ENCODE results near the gene CAPSL.
"Not testable (repeated sequence)": the region's sequence is repeated elsewhere in the genome, so short reads cannot be mapped to it uniquely, and the experiment has no call there.

CAPSL gene

DNA sequence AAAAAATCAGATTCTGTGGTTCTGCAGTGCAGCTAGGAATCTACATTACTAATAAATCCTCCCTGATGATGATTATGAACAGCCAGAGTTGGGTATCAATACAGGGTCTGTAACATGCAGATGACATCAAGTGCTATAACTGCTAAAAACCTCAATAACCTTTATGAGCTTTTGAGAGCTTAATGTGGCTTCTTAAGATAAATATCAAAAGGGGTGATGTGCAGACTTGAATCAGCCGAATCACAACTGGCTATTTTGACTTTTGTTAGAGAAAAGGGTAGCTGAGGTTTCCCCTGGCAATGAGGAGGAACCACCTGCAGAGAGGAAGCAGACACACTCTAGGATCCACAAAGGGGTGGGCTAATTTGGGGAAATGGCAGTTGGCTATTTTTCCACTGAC is 30.2 kb downstream of the CAPSL start:
- DNase-seq (ENCODE audit: extremely low read depth in 1 of 2, low read depth in 1 of 2): no peak

GRCh38 chr5:35904443-35905132 is 33.8 kb downstream of the CAPSL start:
- no peak for DNase-seq (ENCODE audit: extremely low read depth in 1 of 2, low read depth in 1 of 2)

DNA sequence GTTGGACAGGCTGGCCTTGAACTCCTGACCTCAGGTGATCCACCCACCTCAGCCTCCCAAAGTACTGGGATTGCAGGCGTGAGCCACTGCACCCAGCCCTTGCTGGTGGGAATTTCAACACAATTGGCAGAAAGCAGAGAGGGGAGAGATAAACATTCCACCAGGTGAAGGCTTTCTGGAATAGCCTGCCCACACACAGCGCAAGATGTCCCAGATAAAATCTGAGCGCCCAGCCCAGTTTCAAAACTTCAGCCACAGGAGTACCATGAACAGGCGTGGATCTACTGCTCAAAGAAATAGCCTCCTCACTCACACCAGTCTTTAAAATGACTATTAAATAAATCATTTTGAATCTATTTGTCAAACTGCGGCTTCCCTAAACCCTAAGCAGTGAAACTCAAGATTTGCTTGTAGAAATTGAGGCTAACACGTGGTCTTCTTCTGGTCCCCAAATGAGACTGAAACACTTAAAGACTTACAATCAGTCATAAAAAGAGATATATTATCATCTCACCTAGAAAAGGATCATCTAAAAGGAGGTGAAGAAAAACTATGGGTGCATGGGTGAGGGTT is 34.7 kb downstream of the CAPSL start:
- DNase-seq (ENCODE audit: extremely low read depth in 1 of 2, low read depth in 1 of 2): no peak

DNA sequence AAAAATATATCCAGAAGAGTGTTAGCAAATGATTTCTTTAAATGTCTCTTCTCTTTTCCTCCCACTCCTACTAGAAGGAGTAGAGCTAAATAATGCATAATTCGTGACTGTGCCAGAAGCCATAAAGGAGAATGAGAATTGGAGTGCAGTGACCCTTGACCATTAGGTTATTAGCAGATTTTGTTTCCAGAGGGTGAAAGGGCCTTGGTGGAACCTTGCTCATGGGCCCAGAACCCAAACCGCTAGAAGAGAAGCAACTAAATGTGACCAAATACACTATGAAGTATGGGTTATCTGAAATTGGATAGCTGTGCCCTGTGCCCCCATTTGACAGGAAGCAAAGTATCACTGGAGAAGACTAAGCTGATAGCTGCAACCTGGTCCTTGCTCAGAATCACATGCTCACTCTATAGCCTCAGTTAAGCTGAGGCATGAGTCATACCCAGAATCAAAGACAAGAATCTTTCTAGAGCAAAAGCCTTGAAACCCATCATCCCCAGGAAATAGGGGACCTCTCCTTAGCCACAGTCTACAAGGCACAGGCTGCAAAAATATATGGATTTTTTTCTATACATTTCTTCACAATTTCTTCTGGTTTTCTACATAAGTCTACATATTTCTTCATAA is 36.3 kb downstream of the CAPSL start:
- no peak for DNase-seq (ENCODE audit: extremely low read depth in 1 of 2, low read depth in 1 of 2)

GRCh38 chr5:35900972-35901695 is 37.3 kb downstream of the CAPSL start:
- DNase-seq (ENCODE audit: extremely low read depth in 1 of 2, low read depth in 1 of 2): no peak

DNA sequence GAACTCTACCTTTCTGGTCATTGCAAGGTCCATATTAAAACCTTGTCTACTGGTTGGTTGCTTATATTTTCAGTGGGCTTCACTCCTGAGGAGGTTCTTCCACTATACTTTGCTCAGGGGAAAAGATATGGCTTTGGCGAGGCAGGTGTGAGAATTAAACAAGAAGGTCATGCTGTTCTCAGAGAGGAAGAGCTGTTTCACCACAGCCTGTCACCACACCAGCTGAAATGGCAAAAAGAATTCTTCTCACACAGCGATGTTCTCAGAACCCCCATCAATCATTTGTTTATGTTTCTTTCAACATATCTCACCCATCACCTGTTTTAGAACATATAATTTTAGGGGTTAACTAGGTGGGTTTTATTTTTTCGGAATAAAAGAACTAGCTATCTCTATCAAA is 38.6 kb downstream of the CAPSL start:
- DNase-seq (ENCODE audit: extremely low read depth in 1 of 2, low read depth in 1 of 2): no peak

- no peak for DNase-seq (ENCODE audit: extremely low read depth in 1 of 2, low read depth in 1 of 2)
Measured at GRCh38 chr5:35898952-35899660, 39.3 kb downstream of the CAPSL start.

DNA sequence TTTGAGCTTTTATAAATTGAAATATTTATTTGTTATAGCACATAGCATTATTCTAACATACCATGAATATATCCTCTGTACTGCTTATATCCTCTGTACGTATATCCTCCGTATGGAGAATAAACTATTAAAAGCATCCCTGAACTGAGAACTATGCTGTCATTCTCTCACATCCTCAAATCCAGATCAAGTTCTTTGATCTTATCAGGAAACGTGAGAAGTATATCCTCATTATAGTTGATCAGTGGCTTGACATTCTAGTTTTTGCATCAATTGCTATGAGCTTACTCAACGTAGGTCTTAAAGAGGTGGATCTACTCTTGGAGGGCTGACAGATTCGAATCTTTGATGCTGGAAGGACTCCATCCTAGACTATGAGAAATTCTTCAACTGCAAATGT is 44.3 kb downstream of the CAPSL start:
- no peak for DNase-seq (ENCODE audit: extremely low read depth in 1 of 2, low read depth in 1 of 2)

GRCh38 chr5:35892799-35893198 is 45.6 kb downstream of the CAPSL start:
- DNase-seq (ENCODE audit: extremely low read depth in 1 of 2, low read depth in 1 of 2): not testable (repeated sequence)

DNA sequence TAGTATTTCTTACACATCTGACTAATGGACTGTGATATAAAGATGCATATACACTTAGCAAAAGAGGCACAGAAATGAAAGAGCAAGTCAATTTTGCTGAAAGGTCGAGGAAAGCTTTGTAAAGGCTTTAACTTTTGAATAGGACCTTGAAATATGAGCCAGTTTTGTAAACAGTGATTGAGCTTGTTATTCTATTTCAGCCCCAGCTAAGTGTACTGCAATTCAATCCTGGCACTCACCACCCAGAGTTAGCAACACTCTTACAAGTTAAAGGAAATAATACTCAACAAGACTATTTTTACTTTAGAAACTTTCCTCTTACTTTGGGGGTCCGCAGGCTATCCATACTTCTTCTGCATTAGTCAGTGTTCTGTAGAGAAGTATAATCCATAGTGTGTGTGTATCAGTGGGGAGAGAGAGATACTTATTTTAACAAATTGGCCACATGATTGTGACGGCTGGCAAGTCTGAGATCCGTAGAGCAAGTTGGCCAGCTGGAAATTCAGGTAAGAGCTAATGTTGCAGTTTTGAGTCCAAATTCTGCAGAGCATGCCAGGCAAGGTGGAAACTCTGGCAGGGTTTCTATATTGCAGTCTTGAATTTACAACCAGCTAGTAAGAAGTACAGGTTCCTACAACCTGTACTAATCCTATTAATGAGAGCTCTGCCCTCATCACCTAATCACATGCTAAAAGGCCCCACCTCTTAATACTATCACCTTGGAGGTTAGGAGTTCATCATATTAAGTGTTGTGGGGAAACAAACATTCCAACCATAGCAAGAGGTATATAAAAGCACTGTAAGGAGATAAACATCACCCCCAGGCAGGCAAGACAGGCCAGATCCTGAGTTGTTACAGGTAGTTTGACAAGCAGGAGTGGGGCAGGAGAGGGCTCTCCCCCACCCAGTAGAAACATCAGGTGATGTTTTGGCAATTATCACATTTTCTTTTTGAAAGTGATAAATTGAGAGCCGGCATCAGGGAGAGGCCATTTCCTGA is 48.1 kb downstream of the CAPSL start:
- no peak for DNase-seq (ENCODE audit: extremely low read depth in 1 of 2, low read depth in 1 of 2)

- no peak for DNase-seq (ENCODE audit: extremely low read depth in 1 of 2, low read depth in 1 of 2)
Measured at GRCh38 chr5:35887321-35888100, 50.9 kb downstream of the CAPSL start.

- DNase-seq (ENCODE audit: extremely low read depth in 1 of 2, low read depth in 1 of 2): no peak
Measured at GRCh38 chr5:35886381-35886780, 52.0 kb downstream of the CAPSL start.

DNA sequence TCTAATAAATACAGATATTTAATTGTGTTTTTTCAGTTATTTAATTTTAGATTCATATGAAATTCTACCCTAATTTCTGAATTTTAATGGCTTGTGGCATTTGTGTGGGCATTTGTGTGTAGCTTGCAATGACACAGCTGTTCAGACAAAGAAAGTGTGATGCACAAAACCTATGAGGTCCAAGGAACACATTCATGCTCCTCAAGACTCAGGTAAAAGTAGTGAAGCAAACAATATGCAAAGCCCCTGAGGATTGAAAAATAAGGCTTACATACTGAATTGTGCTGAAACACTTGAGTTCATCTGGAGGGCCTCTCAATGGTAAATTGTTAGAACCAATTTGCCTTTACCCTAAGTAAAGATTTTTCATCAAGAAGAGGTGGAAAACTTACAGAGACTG is 53.6 kb downstream of the CAPSL start:
- no peak for DNase-seq (ENCODE audit: extremely low read depth in 1 of 2, low read depth in 1 of 2)

DNA sequence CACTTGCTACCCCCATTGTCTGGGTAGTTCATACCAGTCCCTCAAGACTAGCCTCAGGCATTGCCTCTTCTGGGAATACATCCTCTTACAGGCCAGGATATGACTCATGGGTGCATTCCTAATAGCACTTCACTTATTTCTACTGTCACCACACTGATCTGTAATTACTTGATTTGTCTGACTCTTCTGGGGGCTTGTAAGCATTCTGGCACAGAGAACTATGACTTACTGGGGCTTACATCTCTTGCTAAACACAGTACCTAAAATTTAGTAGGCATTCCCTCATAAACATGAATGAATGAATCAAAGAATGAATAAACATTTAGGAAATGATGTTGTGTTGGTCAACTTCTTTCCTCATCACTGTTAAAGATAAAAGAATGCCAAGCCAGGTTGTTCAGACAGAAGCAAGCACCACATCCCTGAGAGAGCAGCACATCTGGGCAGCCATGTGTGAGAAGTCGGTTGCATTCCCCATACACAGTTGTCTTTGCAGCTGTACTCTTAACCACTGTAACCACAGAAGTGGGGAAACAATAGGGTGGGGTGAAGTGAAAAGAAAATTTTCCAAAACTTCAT is 54.1 kb downstream of the CAPSL start:
- DNase-seq (ENCODE audit: extremely low read depth in 1 of 2, low read depth in 1 of 2): no peak

GRCh38 chr5:35881758-35882157 is 56.7 kb downstream of the CAPSL start:
- DNase-seq (ENCODE audit: extremely low read depth in 1 of 2, low read depth in 1 of 2): no peak

- no peak for DNase-seq (ENCODE audit: extremely low read depth in 1 of 2, low read depth in 1 of 2)
Measured at GRCh38 chr5:35880156-35880555, 58.3 kb downstream of the CAPSL start.

GRCh38 chr5:35879649-35880048 is 58.8 kb downstream of the CAPSL start:
- no peak for DNase-seq (ENCODE audit: extremely low read depth in 1 of 2, low read depth in 1 of 2)

DNA sequence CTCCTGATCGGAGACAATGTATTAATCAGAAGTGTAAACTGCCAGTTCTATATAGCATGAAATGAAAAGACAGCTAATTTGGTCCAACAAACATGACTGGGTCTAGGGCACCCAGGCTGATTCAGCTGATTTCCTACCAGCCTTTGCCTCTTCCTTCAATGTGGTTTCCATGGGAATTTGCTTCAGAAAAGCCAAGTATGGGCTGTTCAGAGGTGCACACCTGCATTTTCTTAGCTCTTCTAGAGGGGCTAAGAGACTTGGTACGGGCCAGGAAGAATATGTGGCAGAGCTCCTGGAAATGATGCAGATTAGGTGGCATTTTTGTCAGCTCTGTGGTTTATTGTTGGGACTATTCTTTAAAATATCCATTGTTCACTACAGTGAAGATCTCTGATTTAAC is 59.3 kb downstream of the CAPSL start:
- no peak for DNase-seq (ENCODE audit: extremely low read depth in 1 of 2, low read depth in 1 of 2)

DNA sequence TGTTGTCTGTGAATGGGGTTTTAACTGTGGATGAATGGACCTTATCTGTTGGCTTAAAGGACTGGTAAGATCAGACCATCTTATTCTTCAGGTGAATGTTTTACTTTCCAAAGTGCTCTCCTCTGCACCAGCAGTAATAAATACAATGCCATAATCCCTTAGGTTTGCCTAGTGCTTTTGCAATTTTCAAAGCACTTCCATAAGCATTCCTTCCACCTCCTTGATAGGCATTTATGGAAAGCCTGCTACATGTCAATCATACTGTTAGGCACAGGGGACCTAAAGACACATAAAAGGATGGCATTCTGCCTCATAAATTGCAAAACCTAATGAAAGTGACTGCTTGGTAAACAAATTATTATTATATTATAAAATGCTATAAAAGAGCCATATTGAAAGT is 60.3 kb downstream of the CAPSL start:
- no peak for DNase-seq (ENCODE audit: extremely low read depth in 1 of 2, low read depth in 1 of 2)

Measured in activated CD8-positive, alpha-beta memory T cell treated with anti-CD3 and anti-CD28 coated beads for 1 hour (primary cell).